SK-N-SH (cell line): ENCODE results near the gene NUP210L. TPM values are rescaled to one million over a fixed set of nuclear protein-coding genes. Genes with fewer than 3 reads are reported as not detected.

Experiments
- CTCF ChIA-PET: fragments of 300-600, 350-600 bp; formaldehyde crosslinking; extraction: SDS; loops from one replicate; lab custom pipeline; 2021; lab: Yijun Ruan, JAX
- POLR2A ChIA-PET: fragments of 350-600 bp; sonication (Branson Sonifier 250); formaldehyde crosslinking; extraction: SDS; loops from one replicate; lab custom pipeline; 2020; ENCODE audit warnings: antibody characterized with exemption, inconsistent platforms; lab: Yijun Ruan, JAX
- DNase-seq: peaks from one replicate; pipeline ENCODE4 v3.0.0; 2012
- H2AFZ ChIP-seq: fragments of 200-600 bp; sonication (generic); 2 replicates; pipeline ENCODE4 v1.8.1; 2016; ENCODE audit warnings: antibody characterized with exemption, mild to moderate bottlenecking, low read depth
- H3F3A ChIP-seq: fragments of 200-600 bp; sonication (generic); replicated peaks from 2 replicates; pipeline ENCODE3; 2016; ENCODE audit warnings: antibody characterized with exemption, mild to moderate bottlenecking; ENCODE audit not compliant: insufficient read depth
- H3K27ac ChIP-seq, 2 experiments: fragments of 200-500 bp in 1 of 2; fragments of 200-600 bp in 1 of 2; sonication (Bioruptor generic) in 1 of 2; sonication (generic), shearing (Covaris generic) in 1 of 2; 2 replicates each; pipeline versions ENCODE4 v1.5.1 to v1.6.1; 2014 to 2016; ENCODE audit warnings: low read depth in 2 of 2, inconsistent platforms in 1 of 2, low read length in 1 of 2, mild to moderate bottlenecking in 1 of 2, mixed read lengths in 1 of 2
- H3K27me3 ChIP-seq: fragments of 200-600 bp; sonication (generic), shearing (Covaris generic); 2 replicates; pipeline ENCODE4 v1.6.1; 2016; ENCODE audit warnings: mixed run types; ENCODE audit not compliant: insufficient read depth
- H3K36me3 ChIP-seq, 2 experiments: fragments of 200-500 bp in 1 of 2; fragments of 200-600 bp in 1 of 2; sonication (Bioruptor generic) in 1 of 2; sonication (generic) in 1 of 2; replicated peaks in 1 of 2; 2 replicates each; pipeline versions ENCODE3 to v1.5.1; 2014 to 2016; ENCODE audit warnings: low read length in 1 of 2, mild to moderate bottlenecking in 1 of 2; ENCODE audit not compliant: insufficient read depth in 2 of 2, control insufficient read depth in 1 of 2
- H3K4me1 ChIP-seq, 2 experiments: fragments of 200-500 bp in 1 of 2; fragments of 200-600 bp in 1 of 2; sonication (Bioruptor generic) in 1 of 2; sonication (generic), shearing (Covaris generic) in 1 of 2; 2 replicates each; pipeline versions ENCODE4 v1.5.1 to v1.6.1; 2014 to 2016; ENCODE audit warnings: low read depth in 1 of 2, low read length in 1 of 2, mixed run types in 1 of 2; ENCODE audit not compliant: insufficient read depth in 2 of 2, control insufficient read depth in 1 of 2
- H3K4me2 ChIP-seq: fragments of 200-600 bp; sonication (generic), shearing (Covaris generic); 2 replicates; pipeline ENCODE4 v1.6.1; 2017; ENCODE audit warnings: mixed run types
- H3K4me3 ChIP-seq, 2 experiments: fragments of 200-500 bp in 1 of 2; fragments of 200-600 bp in 1 of 2; sonication (Bioruptor generic) in 1 of 2; sonication (generic), shearing (Covaris generic) in 1 of 2; 2 replicates each; pipeline versions ENCODE4 v1.5.1 to v1.8.1; 2014 to 2016; ENCODE audit warnings: low read depth in 2 of 2, inconsistent platforms in 1 of 2, low read length in 1 of 2, mild to moderate bottlenecking in 1 of 2, mixed read lengths in 1 of 2, moderate library complexity in 1 of 2
- H3K79me2 ChIP-seq: fragments of 200-600 bp; sonication (generic); 2 replicates; pipeline ENCODE4 v1.8.1; 2017; ENCODE audit warnings: mild to moderate bottlenecking; ENCODE audit not compliant: insufficient read depth
- H3K9ac ChIP-seq: fragments of 200-600 bp; sonication (generic); 2 replicates; pipeline ENCODE4 v1.6.1; 2017; ENCODE audit warnings: mixed run types
- H3K9me2 ChIP-seq: fragments of 200-600 bp; sonication (generic); 2 replicates; pipeline ENCODE4 v1.6.1; 2017; ENCODE audit warnings: mixed run types
- H3K9me3 ChIP-seq: fragments of 200-600 bp; sonication (generic); 2 replicates; pipeline ENCODE4 v1.6.1; 2017; ENCODE audit warnings: mixed run types, mild to moderate bottlenecking, moderate library complexity
- H4K20me1 ChIP-seq: fragments of 200-600 bp; sonication (generic); 2 replicates; pipeline ENCODE4 v1.6.1; 2017; ENCODE audit warnings: mild to moderate bottlenecking, mixed run types; ENCODE audit not compliant: insufficient read depth
- CHD2 ChIP-seq: fragments of 150-350 bp; IDR thresholded peaks from 2 replicates; pipeline ENCODE4 v1.6.1; 2018; ENCODE audit warnings: low read length; ENCODE audit not compliant: partially characterized antibody
- ELF1 ChIP-seq: IDR thresholded peaks from 2 replicates; pipeline ENCODE4 v1.4.0; 2012
- EZH2phosphoT487 ChIP-seq: fragments of 200-600 bp; sonication (generic); IDR thresholded peaks from 2 replicates; pipeline ENCODE4 v1.6.1; 2017; ENCODE audit warnings: low read depth, mixed run types, mild to moderate bottlenecking, antibody characterized with exemption, moderate library complexity, borderline replicate concordance
- FOXM1 ChIP-seq: IDR thresholded peaks from 2 replicates; pipeline ENCODE4 v1.4.0; 2012; ENCODE audit warnings: low read depth, mild to moderate bottlenecking
- GATA2 ChIP-seq: sonication (generic); formaldehyde crosslinking; IDR thresholded peaks from 2 replicates; pipeline ENCODE4 v1.5.0; 2020; ENCODE audit warnings: mild to moderate bottlenecking, missing genetic modification reagents
- JUND ChIP-seq: IDR thresholded peaks from 2 replicates; pipeline ENCODE4 v1.4.0; 2012
- MAX ChIP-seq: IDR thresholded peaks from 2 replicates; pipeline ENCODE4 v1.4.0; 2012; ENCODE audit warnings: low read depth
- MEF2A ChIP-seq: IDR thresholded peaks from 2 replicates; pipeline ENCODE4 v1.4.0; 2012; ENCODE audit warnings: low read depth, borderline replicate concordance
- MXI1 ChIP-seq: IDR thresholded peaks from 2 replicates; pipeline ENCODE4 v1.6.1; 2012; ENCODE audit warnings: mild to moderate bottlenecking, low read depth, low read length, improper control_type of control experiment
- NRF1 ChIP-seq: IDR thresholded peaks from 2 replicates; pipeline ENCODE4 v1.6.1; 2012; ENCODE audit warnings: low read depth, mild to moderate bottlenecking, low read length
- PBX3 ChIP-seq: IDR thresholded peaks from 2 replicates; pipeline ENCODE4; 2012
- REST ChIP-seq: IDR thresholded peaks from 2 replicates; pipeline ENCODE4 v1.6.1; 2012; ENCODE audit warnings: mild to moderate bottlenecking, low read depth, low read length, moderate library complexity
- RFX5 ChIP-seq: IDR thresholded peaks from 2 replicates; pipeline ENCODE4 v1.6.1; 2012; ENCODE audit warnings: mild to moderate bottlenecking, improper control_type of control experiment, low read length
- RXRA ChIP-seq: IDR thresholded peaks from 2 replicates; pipeline ENCODE4 v1.4.0; 2012; ENCODE audit warnings: low read depth, mild to moderate bottlenecking, borderline replicate concordance
- SMC3 ChIP-seq: IDR thresholded peaks from 2 replicates; pipeline ENCODE4 v1.6.1; 2012; ENCODE audit warnings: low read depth, low read length, improper control_type of control experiment
- TAF1 ChIP-seq: IDR thresholded peaks from 2 replicates; pipeline ENCODE4 v1.6.1; 2012; ENCODE audit warnings: low read depth, mild to moderate bottlenecking, low read length, moderate library complexity, borderline replicate concordance
- USF1 ChIP-seq: IDR thresholded peaks from 2 replicates; pipeline ENCODE4 v1.4.0; 2012; ENCODE audit warnings: low read depth, borderline replicate concordance
- YY1 ChIP-seq: IDR thresholded peaks from 2 replicates; pipeline ENCODE4 v1.4.0; 2012; ENCODE audit warnings: low read depth, mild to moderate bottlenecking
- WGBS: methylation state at CpG from one replicate; pipeline ENCODE4 v1.1.6; 2017; ENCODE audit warnings: low lambda C conversion rate; 5-methylcytosine and 5-hydroxymethylcytosine counted together
- polyA plus RNA-seq, 3 experiments: library from polyadenylated mRNA; depleted of rRNA; stranded (reverse); fragments of >200 nt; gene quantifications; 2 replicates each; pipeline ENCODE4 v1.2.3, GENCODE V29; 2012
- TF ChIP-seq, protein P1 (sequence below): fragments of 150-350 bp; IDR thresholded peaks from 2 replicates; pipeline ENCODE4 v1.6.1; 2016; ENCODE audit warnings: mild to moderate bottlenecking, low read depth, low read length
- TF ChIP-seq, protein P2 (sequence below): IDR thresholded peaks from 2 replicates; pipeline ENCODE4 v1.4.0; 2012; ENCODE audit warnings: low read depth, borderline replicate concordance

Gene NUP210L
- polyA plus RNA-seq, 1 of the 3 experiments (the other 2 are of a cell fraction) = not detected

GRCh38 chr1:153973525-153973924, 181.3 kb downstream of the NUP210L start:
- H3K4me3 ChIP-seq = no peak overlapping the region
- H3K9ac ChIP-seq = no peak overlapping the region
- H3K4me2 ChIP-seq = no peak overlapping the region
- no peak overlapping the region for H2AFZ ChIP-seq
- no peaks in the 10 kb centered on the region for H3K27me3 ChIP-seq
- peaks cover 7% of the 10 kb centered on the region for H3F3A ChIP-seq
- no peaks in the 10 kb centered on the region for H3K9me3 ChIP-seq
- H3K4me1 ChIP-seq = peaks cover 5 to 23% of the 10 kb centered on the region in 2 experiments; a peak in 2 of 4 replicates
- peaks cover 22% of the 10 kb centered on the region for H3K79me2 ChIP-seq
- ChIA-PET CTCF (interaction anchor here (1.5 to 8.9 kb wide), 2 partner anchors 12 to 43 kb away, joined by 3 to 68 read pairs; partner anchors contain the start of gene RAB13), POLR2A (interaction anchor here (1.9 to 6.6 kb wide), 2 partner anchors 11 to 18 kb away, joined by 5 to 59 read pairs; partner anchors contain the start of genes RPS27 and SLC39A1)
- no peaks in the 10 kb centered on the region for H4K20me1 ChIP-seq
- H3K36me3 ChIP-seq = peaks cover 17 to 25% of the 10 kb centered on the region in 2 experiments
- WGBS = 90% methylated on average over 7 of the region's 7 CpGs
- no peaks in the 10 kb centered on the region for H3K9me2 ChIP-seq
- DNase-seq = no peak
- TF ChIP-seq, protein P1, sequence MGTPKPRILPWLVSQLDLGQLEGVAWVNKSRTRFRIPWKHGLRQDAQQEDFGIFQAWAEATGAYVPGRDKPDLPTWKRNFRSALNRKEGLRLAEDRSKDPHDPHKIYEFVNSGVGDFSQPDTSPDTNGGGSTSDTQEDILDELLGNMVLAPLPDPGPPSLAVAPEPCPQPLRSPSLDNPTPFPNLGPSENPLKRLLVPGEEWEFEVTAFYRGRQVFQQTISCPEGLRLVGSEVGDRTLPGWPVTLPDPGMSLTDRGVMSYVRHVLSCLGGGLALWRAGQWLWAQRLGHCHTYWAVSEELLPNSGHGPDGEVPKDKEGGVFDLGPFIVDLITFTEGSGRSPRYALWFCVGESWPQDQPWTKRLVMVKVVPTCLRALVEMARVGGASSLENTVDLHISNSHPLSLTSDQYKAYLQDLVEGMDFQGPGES = no peak
- no peak for TF ChIP-seq MAX
- TF ChIP-seq TAF1 = no peak
- no peak for TF ChIP-seq SMC3
- no peak for TF ChIP-seq MXI1
- no peak for TF ChIP-seq MEF2A
- no peak for TF ChIP-seq RXRA
- TF ChIP-seq PBX3 = no peak
- TF ChIP-seq NRF1 = no peak
- TF ChIP-seq CHD2 = no peak
- TF ChIP-seq GATA2 = no peak
- no peak for TF ChIP-seq YY1
- no peak for TF ChIP-seq RFX5
- TF ChIP-seq, protein P2, sequence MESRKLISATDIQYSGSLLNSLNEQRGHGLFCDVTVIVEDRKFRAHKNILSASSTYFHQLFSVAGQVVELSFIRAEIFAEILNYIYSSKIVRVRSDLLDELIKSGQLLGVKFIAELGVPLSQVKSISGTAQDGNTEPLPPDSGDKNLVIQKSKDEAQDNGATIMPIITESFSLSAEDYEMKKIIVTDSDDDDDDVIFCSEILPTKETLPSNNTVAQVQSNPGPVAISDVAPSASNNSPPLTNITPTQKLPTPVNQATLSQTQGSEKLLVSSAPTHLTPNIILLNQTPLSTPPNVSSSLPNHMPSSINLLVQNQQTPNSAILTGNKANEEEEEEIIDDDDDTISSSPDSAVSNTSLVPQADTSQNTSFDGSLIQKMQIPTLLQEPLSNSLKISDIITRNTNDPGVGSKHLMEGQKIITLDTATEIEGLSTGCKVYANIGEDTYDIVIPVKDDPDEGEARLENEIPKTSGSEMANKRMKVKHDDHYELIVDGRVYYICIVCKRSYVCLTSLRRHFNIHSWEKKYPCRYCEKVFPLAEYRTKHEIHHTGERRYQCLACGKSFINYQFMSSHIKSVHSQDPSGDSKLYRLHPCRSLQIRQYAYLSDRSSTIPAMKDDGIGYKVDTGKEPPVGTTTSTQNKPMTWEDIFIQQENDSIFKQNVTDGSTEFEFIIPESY = no peak
- TF ChIP-seq EZH2phosphoT487 = no peak
- TF ChIP-seq REST = no peak
- TF ChIP-seq FOXM1 = no peak
- no peak for TF ChIP-seq ELF1
- TF ChIP-seq JUND = no peak
- no peak for TF ChIP-seq USF1
- H3K27ac ChIP-seq = no peak overlapping the region
